ENCODE results near the gene TRPV6. TPM values are rescaled to one million over a fixed set of nuclear protein-coding genes. Genes with fewer than 3 reads are reported as not detected.

The TRPV6 gene
- not detected in 2 replicates for total RNA-seq

GRCh38 chr7:142885311-142886230 is at the start of gene TRPV6:
Gene TRPV6 (minus strand): TSS chr7:142885745.

GRCh38 chr7:142933624-142934023 is 48.1 kb upstream of the TRPV6 start, which contains the start of gene TRPV5:
Gene TRPV5 (minus strand): TSS chr7:142933746. CDS start chr7:142933459, 287 bp downstream.

GRCh38 chr7:142854372-142855113 is 31.0 kb downstream of the TRPV6 start, which contains the start of gene EPHB6:
Gene EPHB6 (plus strand): TSS chr7:142855076. CDS start chr7:142863228, 8,152 bp downstream.

Other genes starting within 250 kb of the TRPV6 start
- not detected in 2 replicates for gene PRSS1, start 136.3 kb downstream of the TRPV6 start, total RNA-seq
- gene PRSS2, start 114.8 kb downstream of the TRPV6 start, total RNA-seq, result not detected in 2 replicates
- gene EPHB6, start 30.7 kb downstream of the TRPV6 start, total RNA-seq, result 23.9 and 25.4 TPM in 2 replicates
- gene TRPV5, start 48.0 kb upstream of the TRPV6 start, total RNA-seq, result not detected in 2 replicates
- gene LLCFC1, start 53.7 kb upstream of the TRPV6 start, total RNA-seq, result not detected in 2 replicates
- gene KEL, start 76.6 kb upstream of the TRPV6 start, total RNA-seq, result not detected in 2 replicates
- not detected in 2 replicates for gene OR9A2, start 141.4 kb upstream of the TRPV6 start, total RNA-seq
- gene OR6V1, start 166.6 kb upstream of the TRPV6 start, total RNA-seq, result not detected in 2 replicates
- not detected in 2 replicates for gene PIP, start 246.3 kb upstream of the TRPV6 start, total RNA-seq